K562 (cell line): ENCODE data around the gene ZMYND8. TPM values are rescaled to one million over a fixed set of nuclear protein-coding genes. Genes with fewer than 3 reads are reported as not detected.
A peak's percentile ranks its signal among the peaks of the same experiment; 100 is the strongest.

ENCODE experiments used
- EWSR1 ChIP-seq: fragments of 450-650 bp; IDR thresholded peaks from 2 replicates; pipeline ENCODE4 v1.6.1; 2018; ENCODE audit warnings: borderline replicate concordance, mild to moderate bottlenecking, low read depth, moderate library complexity; ENCODE audit not compliant: partially characterized antibody
- FOS ChIP-seq: IDR thresholded peaks from 3 replicates; pipeline ENCODE4 v1.6.1; 2011; ENCODE audit not compliant: insufficient read length; ENCODE audit errors: extremely low read depth
- ID3 ChIP-seq, 2 experiments: fragments of 250-450 bp in 1 of 2; fragments of 450-650 bp in 1 of 2; sonication (Bioruptor Pico) in 1 of 2; IDR thresholded peaks; 2 replicates each; pipeline versions ENCODE4 v1.6.1 to v1.8.0; 2016 to 2021; ENCODE audit warnings: mild to moderate bottlenecking in 2 of 2, moderate library complexity in 2 of 2, missing compliant biosample characterization in 1 of 2, missing genetic modification characterization in 1 of 2
- PHB2 ChIP-seq: fragments of 450-650 bp; IDR thresholded peaks from 2 replicates; pipeline ENCODE4 v1.6.1; 2017; ENCODE audit warnings: low read depth
- POLR2G ChIP-seq: fragments of 200-400 bp; formaldehyde crosslinking; IDR thresholded peaks from 2 replicates; pipeline ENCODE4 v1.6.1; 2017; ENCODE audit warnings: low read depth, mild to moderate bottlenecking, antibody characterized with exemption, low read length, moderate library complexity
- ZNF518B ChIP-seq: fragments of 250-450 bp; sonication (Bioruptor Pico); IDR thresholded peaks from 2 replicates; pipeline ENCODE4 v1.5.0; 2021; ENCODE audit warnings: mild to moderate bottlenecking, moderate library complexity
- ZZZ3 ChIP-seq: fragments of 450-650 bp; IDR thresholded peaks from 2 replicates; pipeline ENCODE4 v1.6.1; 2016; ENCODE audit warnings: antibody characterized with exemption, mild to moderate bottlenecking, moderate library complexity
- polyA plus RNA-seq, 8 experiments: library from polyadenylated mRNA; depleted of rRNA in 4 of 8; stranded (reverse) in 5 of 8; unstranded in 3 of 8; fragments of >200 nt; fragmentation: Nextera tagmentation in 2 of 8; fragmentation: Illumina TruSeq in 1 of 8; extraction: Ambion mirVana in 2 of 8; extraction: Trizol in 1 of 8; gene quantifications; 2 replicates each; pipeline versions ENCODE4 v1.2.1 to v1.2.3, GENCODE V29; 2011 to 2014; ENCODE audit warnings: inconsistent platforms in 1 of 8, missing spikeins in 1 of 8
- total RNA-seq, 7 experiments: library from RNA; depleted of rRNA in 6 of 7; stranded (reverse); fragments of >200 nt in 6 of 7; fragmentation: Illumina TruSeq in 2 of 7; extraction: Trizol in 2 of 7; gene quantifications; 2 replicates each; pipeline versions ENCODE4 v1.2.1 to v1.2.3, GENCODE V29; 2011 to 2021; ENCODE audit warnings: low replicate concordance in 1 of 7

ZMYND8 gene
- total and polyA plus RNA-seq, 9 of the 15 experiments (the other 6 are each of a cell fraction or from before 2014, with no cell fraction given) = 31.8 to 148 (median 71.9) TPM

DNA sequence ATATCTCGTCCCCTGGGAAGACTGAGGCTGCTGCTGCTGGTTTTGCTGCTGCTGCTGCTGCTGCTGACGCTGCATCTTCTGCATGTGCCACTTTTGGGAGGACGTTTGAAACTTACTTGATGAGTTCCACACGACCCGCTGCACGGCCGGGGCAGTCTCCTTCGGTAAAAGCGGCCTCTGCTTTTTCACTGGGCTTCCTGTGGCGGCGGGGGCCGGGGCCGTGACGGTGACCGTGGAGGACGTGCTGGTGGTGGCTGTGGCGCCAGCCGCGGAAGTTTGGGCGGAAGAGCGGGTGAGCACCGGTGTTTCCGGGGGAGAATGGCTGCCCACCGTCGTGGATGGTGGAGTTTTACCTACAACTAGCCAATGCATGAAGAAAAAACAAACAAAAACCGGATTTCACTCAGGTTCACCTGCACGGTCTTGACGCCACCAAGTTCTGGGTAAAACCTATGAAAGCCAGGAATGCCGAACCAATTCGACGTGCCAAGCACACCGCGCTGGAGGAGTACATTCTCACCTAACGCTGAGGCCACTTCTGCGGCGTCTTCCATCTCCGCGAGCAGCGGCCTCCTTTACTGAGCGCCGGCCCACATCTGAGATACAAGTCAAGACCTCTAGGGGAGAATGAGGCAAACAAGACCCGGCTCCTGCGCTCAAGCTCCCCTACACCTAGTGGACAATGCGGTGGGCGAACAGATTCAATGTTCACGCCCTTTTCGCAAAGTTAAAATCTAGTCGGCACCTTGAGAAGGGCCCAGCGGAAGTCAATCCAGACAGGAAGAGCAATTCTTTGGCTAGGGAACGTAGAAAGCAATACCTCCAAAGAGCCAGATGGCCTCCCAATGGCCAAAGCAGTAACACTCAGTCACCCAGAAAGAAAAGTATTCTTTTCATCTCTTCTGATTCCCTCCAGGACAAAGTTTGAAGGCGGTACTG lies 117.5 kb downstream of the ZMYND8 start (continued):
- TF ChIP-seq ZNF518B (CRISPR knock-in tag) = no peak
- peak; percentile 78 for TF ChIP-seq POLR2G
- no peak for TF ChIP-seq ZZZ3
- no peak for TF ChIP-seq EWSR1
- no peak for TF ChIP-seq ID3 (CRISPR knock-in tag; IDR thresholded peaks at IDR 0.05)
- no peak for TF ChIP-seq ID3 (tag; IDR thresholded peaks at IDR 0.05)
- no peak for TF ChIP-seq PHB2
- TF ChIP-seq FOS = no peak
- TF ChIP-seq, all 486 proteins: peak for 4
